ENCODE data around the gene SAA1. TPM values are rescaled to one million over a fixed set of nuclear protein-coding genes. Genes with fewer than 3 reads are reported as not detected.

Gene SAA1
- total and polyA plus RNA-seq, 2 experiments from 2014 or later, result not detected

GRCh38 chr11:18225913-18226312 lies 40.2 kb upstream of the SAA1 start:
- Histone ChIP-seq H3K9ac (no peak overlapping the region), H2AFZ (no peak overlapping the region), H3K4me1 (ENCODE audit: insufficient read depth) (no peaks in the 10 kb centered on the region), H3K79me2 (ENCODE audit: insufficient read depth) (no peaks in the 10 kb centered on the region), H3K4me3 (no peak overlapping the region), H4K20me1 (ENCODE audit: insufficient read depth) (no peaks in the 10 kb centered on the region), H3K27me3 (replicated peaks; ENCODE audit: insufficient read depth) (no peaks in the 10 kb centered on the region), H3K9me3 (ENCODE audit: low read depth) (no peaks in the 10 kb centered on the region), H3K36me3 (ENCODE audit: low read depth) (no peaks in the 10 kb centered on the region), H3K4me2 (ENCODE audit: unreplicated experiment) (no peak overlapping the region), H3F3A (ENCODE audit: insufficient read depth) (no peaks in the 10 kb centered on the region), H3K27ac (no peak overlapping the region), H3K9me2 (ENCODE audit: insufficient read depth) (no peaks in the 10 kb centered on the region)
- no peak for DNase-seq
- 0% methylated on average over 2 of the region's 2 CpGs for WGBS, 2 experiments (ENCODE audit: low coverage in 1 of 2, low lambda C conversion rate in 2 of 2, missing lambda C conversion rate in 2 of 2)
- no peak for TF ChIP-seq EZH2phosphoT487 (IDR thresholded peaks at IDR 0.05; ENCODE audit: insufficient read depth, low read depth)
- no peak for TF ChIP-seq EZH2 (IDR thresholded peaks at IDR 0.05; ENCODE audit: insufficient read depth, poor library complexity, severe bottlenecking)
- in situ Hi-C loops (cut with MboI), result no loop called here

- 53 to 62% methylated on average over 3 of the region's 3 CpGs for WGBS, 2 experiments (ENCODE audit: low coverage in 1 of 2, low lambda C conversion rate in 2 of 2, missing lambda C conversion rate in 2 of 2)
- H3K4me3 ChIP-seq, result no peak overlapping the region
These were observed 36.6 kb upstream of the SAA1 start for GRCh38 chr11:18229501-18229900.

GRCh38 chr11:18230859-18231258 lies 35.2 kb upstream of the SAA1 start:
- TF ChIP-seq EZH2phosphoT487 (IDR thresholded peaks at IDR 0.05; ENCODE audit: insufficient read depth, low read depth) (no peak), EZH2 (IDR thresholded peaks at IDR 0.05; ENCODE audit: insufficient read depth, poor library complexity, severe bottlenecking) (no peak)
- no peaks in the 10 kb centered on the region for H3K9me3 ChIP-seq (ENCODE audit: low read depth)
- H3K4me3 ChIP-seq, result no peak overlapping the region
- 29 to 32% methylated on average over 2 of the region's 2 CpGs for WGBS, 2 experiments (ENCODE audit: low coverage in 1 of 2, low lambda C conversion rate in 2 of 2, missing lambda C conversion rate in 2 of 2)
- H3K9ac ChIP-seq, result no peak overlapping the region
- H3K27me3 ChIP-seq (replicated peaks; ENCODE audit: insufficient read depth), result peaks cover 10% of the 10 kb centered on the region; the same call in 1 of the 2 replicates
- no peaks in the 10 kb centered on the region for H3K4me1 ChIP-seq (ENCODE audit: insufficient read depth)
- no peaks in the 10 kb centered on the region for H4K20me1 ChIP-seq (ENCODE audit: insufficient read depth)
- no peak overlapping the region for H3K27ac ChIP-seq
- in situ Hi-C loops (cut with MboI), result no loop called here
- H3K36me3 ChIP-seq (ENCODE audit: low read depth), result no peaks in the 10 kb centered on the region
- no peak for DNase-seq
- no peaks in the 10 kb centered on the region for H3F3A ChIP-seq (ENCODE audit: insufficient read depth)
- no peaks in the 10 kb centered on the region for H3K9me2 ChIP-seq (ENCODE audit: insufficient read depth)
- no peak overlapping the region for H3K4me2 ChIP-seq (ENCODE audit: unreplicated experiment)
- H2AFZ ChIP-seq, result no peak overlapping the region
- H3K79me2 ChIP-seq (ENCODE audit: insufficient read depth), result no peaks in the 10 kb centered on the region

More at GRCh38 chr11:18229501-18229900, 36.6 kb upstream of the SAA1 start:
- no peaks in the 10 kb centered on the region for H3K9me3 ChIP-seq (ENCODE audit: low read depth)
- no peaks in the 10 kb centered on the region for H3F3A ChIP-seq (ENCODE audit: insufficient read depth)
- H2AFZ ChIP-seq, result no peak overlapping the region
- H3K36me3 ChIP-seq (ENCODE audit: low read depth), result no peaks in the 10 kb centered on the region
- no peak for TF ChIP-seq EZH2 (IDR thresholded peaks at IDR 0.05; ENCODE audit: insufficient read depth, poor library complexity, severe bottlenecking)
- TF ChIP-seq EZH2phosphoT487 (IDR thresholded peaks at IDR 0.05; ENCODE audit: insufficient read depth, low read depth), result no peak
- H3K4me2 ChIP-seq (ENCODE audit: unreplicated experiment), result no peak overlapping the region
- peaks cover 3% of the 10 kb centered on the region; the same call in 1 of the 2 replicates for H3K27me3 ChIP-seq (replicated peaks; ENCODE audit: insufficient read depth)
- H3K79me2 ChIP-seq (ENCODE audit: insufficient read depth), result no peaks in the 10 kb centered on the region
- no peaks in the 10 kb centered on the region for H4K20me1 ChIP-seq (ENCODE audit: insufficient read depth)
- DNase-seq, result no peak
- no peaks in the 10 kb centered on the region for H3K4me1 ChIP-seq (ENCODE audit: insufficient read depth)
- H3K9ac ChIP-seq, result no peak overlapping the region
- H3K9me2 ChIP-seq (ENCODE audit: insufficient read depth), result no peaks in the 10 kb centered on the region
- in situ Hi-C loops (cut with MboI), result no loop called here
- no peak overlapping the region for H3K27ac ChIP-seq

- no peaks in the 10 kb centered on the region for H3K9me3 ChIP-seq (ENCODE audit: low read depth)
- no peaks in the 10 kb centered on the region for H4K20me1 ChIP-seq (ENCODE audit: insufficient read depth)
- no peaks in the 10 kb centered on the region for H3K4me1 ChIP-seq (ENCODE audit: insufficient read depth)
- no peaks in the 10 kb centered on the region for H3F3A ChIP-seq (ENCODE audit: insufficient read depth)
- no peak overlapping the region for H3K4me3 ChIP-seq
- H3K4me2 ChIP-seq (ENCODE audit: unreplicated experiment), result no peak overlapping the region
- no peak overlapping the region for H3K9ac ChIP-seq
- H3K27me3 ChIP-seq (replicated peaks; ENCODE audit: insufficient read depth), result peaks cover 21% of the 10 kb centered on the region; the same call in 1 of the 2 replicates
- no peak for DNase-seq
- 60 to 65% methylated on average over 4 of the region's 4 CpGs for WGBS, 2 experiments (ENCODE audit: low coverage in 1 of 2, low lambda C conversion rate in 2 of 2, missing lambda C conversion rate in 2 of 2)
- in situ Hi-C loops (cut with MboI), result no loop called here
- H3K9me2 ChIP-seq (ENCODE audit: insufficient read depth), result no peaks in the 10 kb centered on the region
- H3K79me2 ChIP-seq (ENCODE audit: insufficient read depth), result no peaks in the 10 kb centered on the region
- TF ChIP-seq EZH2phosphoT487 (IDR thresholded peaks at IDR 0.05; ENCODE audit: insufficient read depth, low read depth), result no peak
- TF ChIP-seq EZH2 (IDR thresholded peaks at IDR 0.05; ENCODE audit: insufficient read depth, poor library complexity, severe bottlenecking), result no peak
- no peak overlapping the region for H2AFZ ChIP-seq
- H3K36me3 ChIP-seq (ENCODE audit: low read depth), result no peaks in the 10 kb centered on the region
- H3K27ac ChIP-seq, result no peak overlapping the region
These were observed 32.2 kb upstream of the SAA1 start for GRCh38 chr11:18233912-18234311.

Data from GM23248 (cell line).